Measurements from ENCODE around the gene ADGRD1.

Gene ADGRD1

DNA sequence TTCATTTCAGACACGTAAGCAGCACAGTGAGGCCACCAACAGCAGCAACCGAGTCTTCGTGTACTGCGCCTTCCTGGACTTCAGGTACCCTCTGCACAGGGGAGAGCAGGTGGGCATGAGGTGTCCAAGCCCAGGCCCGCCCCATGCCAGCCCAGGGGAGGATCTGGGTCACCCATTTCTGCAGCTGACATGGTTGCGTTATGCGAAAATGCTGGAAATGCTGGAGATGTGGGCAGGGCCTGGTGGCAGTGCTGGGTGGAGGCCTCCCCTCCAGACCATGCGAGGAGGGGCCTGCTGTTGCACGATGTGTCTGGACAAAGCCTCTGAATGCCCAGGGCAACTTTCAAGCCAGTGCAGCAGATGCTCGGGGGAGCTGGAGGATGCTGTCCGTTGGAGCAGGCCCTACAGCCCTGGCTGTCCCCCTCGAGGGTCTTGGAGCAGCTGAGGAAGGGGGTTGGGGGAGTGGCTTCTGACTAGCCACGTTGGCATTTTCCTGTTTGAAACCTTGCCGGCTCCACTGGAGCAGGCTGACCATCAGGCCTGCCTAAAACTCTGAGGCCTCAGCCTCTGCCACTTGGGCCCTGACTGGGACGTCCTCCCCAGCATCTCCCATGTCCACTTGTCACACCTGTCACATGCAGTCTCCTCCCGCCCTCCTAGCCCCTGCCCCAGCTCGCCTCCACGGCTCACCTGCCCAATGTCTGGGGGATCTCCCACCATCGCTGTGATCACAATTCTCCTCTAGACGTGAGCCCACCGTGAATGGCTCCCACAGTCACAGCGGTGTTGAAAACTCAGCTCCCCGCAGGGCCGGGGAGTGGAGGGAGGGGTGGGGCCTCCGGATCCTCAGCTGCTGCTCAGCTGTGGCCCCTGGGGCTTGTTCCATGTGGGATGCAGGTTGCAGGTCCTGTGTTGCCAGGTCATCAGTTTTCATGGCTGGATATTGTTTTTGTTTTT, 123.4 kb downstream of the ADGRD1 start:
- Mint-ChIP-seq H3K4me3 (no peak overlapping the region), H3K27ac (no peak overlapping the region), H3K9me3 (peaks cover 31% of the 10 kb centered on the region), H3K27me3 (ENCODE audit: low read depth, poor library complexity) (peaks cover 23% of the 10 kb centered on the region), H3K36me3 (ENCODE audit: low read depth) (peaks cover 5% of the 10 kb centered on the region), H3K4me1 (peaks cover 13% of the 10 kb centered on the region)
- no peak for DNase-seq
- TF ChIP-seq, protein P1, sequence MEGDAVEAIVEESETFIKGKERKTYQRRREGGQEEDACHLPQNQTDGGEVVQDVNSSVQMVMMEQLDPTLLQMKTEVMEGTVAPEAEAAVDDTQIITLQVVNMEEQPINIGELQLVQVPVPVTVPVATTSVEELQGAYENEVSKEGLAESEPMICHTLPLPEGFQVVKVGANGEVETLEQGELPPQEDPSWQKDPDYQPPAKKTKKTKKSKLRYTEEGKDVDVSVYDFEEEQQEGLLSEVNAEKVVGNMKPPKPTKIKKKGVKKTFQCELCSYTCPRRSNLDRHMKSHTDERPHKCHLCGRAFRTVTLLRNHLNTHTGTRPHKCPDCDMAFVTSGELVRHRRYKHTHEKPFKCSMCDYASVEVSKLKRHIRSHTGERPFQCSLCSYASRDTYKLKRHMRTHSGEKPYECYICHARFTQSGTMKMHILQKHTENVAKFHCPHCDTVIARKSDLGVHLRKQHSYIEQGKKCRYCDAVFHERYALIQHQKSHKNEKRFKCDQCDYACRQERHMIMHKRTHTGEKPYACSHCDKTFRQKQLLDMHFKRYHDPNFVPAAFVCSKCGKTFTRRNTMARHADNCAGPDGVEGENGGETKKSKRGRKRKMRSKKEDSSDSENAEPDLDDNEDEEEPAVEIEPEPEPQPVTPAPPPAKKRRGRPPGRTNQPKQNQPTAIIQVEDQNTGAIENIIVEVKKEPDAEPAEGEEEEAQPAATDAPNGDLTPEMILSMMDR (IDR thresholded peaks at IDR 0.05) = no peak

DNA sequence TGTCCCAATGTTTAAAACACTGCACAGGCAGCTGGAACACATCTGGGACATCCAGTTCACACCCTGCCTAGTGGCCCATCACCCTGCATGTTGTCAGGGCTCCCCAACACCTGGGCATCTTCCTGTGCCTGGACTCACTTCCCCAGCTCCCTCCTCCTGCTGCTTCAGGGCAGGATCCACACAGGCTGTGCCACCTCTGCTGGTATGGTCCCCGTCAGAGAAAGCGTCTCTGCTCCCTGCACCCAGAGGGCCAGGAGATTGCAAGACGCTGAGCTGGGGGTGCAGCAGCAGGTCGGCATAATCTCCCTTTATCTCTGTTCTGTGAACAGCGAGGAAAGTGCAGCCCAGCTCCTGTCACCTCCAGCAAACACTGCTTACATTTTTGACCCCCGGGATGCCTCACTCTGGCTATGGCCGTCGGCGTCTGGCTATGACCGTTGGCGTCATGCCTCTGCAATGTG, 124.3 kb downstream of the ADGRD1 start:
- Mint-ChIP-seq H3K36me3 (ENCODE audit: low read depth) (peaks cover 5% of the 10 kb centered on the region), H3K9me3 (peaks cover 29% of the 10 kb centered on the region), H3K4me3 (no peak overlapping the region), H3K27ac (no peak overlapping the region), H3K4me1 (peaks cover 22% of the 10 kb centered on the region), H3K27me3 (ENCODE audit: low read depth, poor library complexity) (peaks cover 16% of the 10 kb centered on the region)
- no peak for DNase-seq
- TF ChIP-seq, protein P1 (IDR thresholded peaks at IDR 0.05) = no peak

DNA sequence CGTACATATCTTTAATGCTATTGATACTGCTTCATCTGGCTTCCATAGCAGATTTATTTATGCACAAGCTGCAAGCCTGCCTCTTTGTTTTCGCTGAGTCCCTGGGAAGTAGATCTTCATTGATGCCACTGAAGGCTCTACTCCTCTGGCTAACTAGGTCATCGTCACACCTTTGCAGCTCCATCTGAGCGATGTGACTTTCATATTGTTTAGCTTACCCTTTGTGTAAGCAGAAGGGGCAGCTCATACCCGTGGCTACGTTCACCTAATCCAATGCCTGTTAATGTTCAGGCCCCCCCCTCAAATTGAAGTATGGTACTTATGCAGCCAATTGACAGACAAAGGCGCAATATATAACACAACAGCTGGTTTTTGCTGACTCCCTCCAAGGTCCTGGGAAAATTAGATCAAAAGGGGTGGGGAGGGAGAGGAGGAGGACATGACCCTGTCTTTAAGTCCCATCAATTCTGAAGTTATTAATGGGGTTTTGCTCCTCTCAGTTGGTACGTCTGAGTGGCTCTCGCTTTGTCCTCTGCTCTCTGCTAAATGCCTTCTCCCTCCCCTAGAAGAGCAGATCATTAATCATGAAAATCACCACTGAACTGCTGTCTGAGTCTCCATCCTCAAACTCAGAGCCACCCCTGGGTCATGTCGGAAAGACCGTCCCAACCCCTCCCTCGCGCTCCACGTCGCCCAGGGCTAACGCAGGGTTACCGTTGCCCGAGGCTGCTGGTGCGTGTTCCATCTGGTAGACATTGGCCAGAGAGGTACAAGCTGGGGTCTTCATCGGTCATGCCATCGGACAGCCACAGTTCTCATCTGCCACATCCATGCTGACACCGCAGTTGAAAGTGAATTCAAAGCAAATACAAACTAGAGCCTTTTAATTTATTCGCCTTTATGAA, 128.8 kb downstream of the ADGRD1 start:
- peaks cover 5% of the 10 kb centered on the region for H3K36me3 Mint-ChIP-seq (ENCODE audit: low read depth)
- no peak for DNase-seq
- no peak overlapping the region for H3K4me3 Mint-ChIP-seq
- H3K27me3 Mint-ChIP-seq (ENCODE audit: low read depth, poor library complexity) = peaks cover 18% of the 10 kb centered on the region
- TF ChIP-seq, protein P1 (IDR thresholded peaks at IDR 0.05) = no peak
- peak overlapping the region; percentile 83 for H3K27ac Mint-ChIP-seq
- H3K4me1 Mint-ChIP-seq = peaks cover 32% of the 10 kb centered on the region
- peaks cover 22% of the 10 kb centered on the region for H3K9me3 Mint-ChIP-seq

DNA sequence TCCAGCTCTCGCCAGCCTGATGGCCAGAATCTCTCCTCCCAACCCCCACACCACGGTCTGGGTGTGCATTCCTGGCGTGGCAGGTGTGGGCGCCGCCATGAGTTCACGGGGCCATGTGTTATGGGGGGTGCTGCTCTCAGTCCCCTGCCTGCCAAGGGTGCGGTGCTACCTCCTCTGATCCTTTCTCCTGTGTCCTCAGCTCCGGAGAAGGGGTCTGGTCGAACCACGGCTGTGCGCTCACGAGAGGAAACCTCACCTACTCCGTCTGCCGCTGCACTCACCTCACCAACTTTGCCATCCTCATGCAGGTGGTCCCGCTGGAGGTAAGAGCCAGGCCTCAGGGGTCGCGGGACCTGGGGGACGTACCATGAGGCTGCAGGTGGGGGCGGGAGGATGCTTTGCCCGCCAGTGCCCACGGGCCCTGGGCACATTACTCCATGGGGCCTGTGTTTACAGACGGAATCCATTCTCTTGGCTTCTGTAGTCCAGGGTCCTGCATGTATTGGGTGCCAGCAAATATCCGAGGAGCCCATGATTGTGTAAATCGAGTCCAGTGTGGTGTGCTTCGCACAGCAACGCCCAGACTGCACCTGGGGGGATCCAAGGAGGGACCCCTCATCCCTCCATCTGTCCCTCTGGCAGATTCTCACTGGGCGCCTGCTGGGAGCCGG, 130.8 kb downstream of the ADGRD1 start:
- DNase-seq = no peak
- no peak overlapping the region for H3K4me3 Mint-ChIP-seq

More for the DNA sequence above, 130.8 kb downstream of the ADGRD1 start:
- H3K36me3 Mint-ChIP-seq (ENCODE audit: low read depth) = peaks cover 5% of the 10 kb centered on the region
- H3K9me3 Mint-ChIP-seq = peaks cover 16% of the 10 kb centered on the region
- TF ChIP-seq, protein P1 (IDR thresholded peaks at IDR 0.05) = no peak
- H3K27me3 Mint-ChIP-seq (ENCODE audit: low read depth, poor library complexity) = peaks cover 14% of the 10 kb centered on the region
- H3K27ac Mint-ChIP-seq = no peak overlapping the region
- H3K4me1 Mint-ChIP-seq = peaks cover 49% of the 10 kb centered on the region

Measured in nephron progenitor cell (in vitro differentiated cells).